CD4-positive, alpha-beta T cell treated with Interleukin-6 for 4 hours (primary cell): ENCODE measurements around the gene ACCS.

Experiments used
- DNase-seq: peaks from one replicate; pipeline ENCODE4 v3.0.0-alpha.2; 2020; ENCODE audit warnings: mixed read lengths

The ACCS gene

GRCh38 chr11:44095506-44096359, 29.7 kb downstream of the ACCS start, which contains the start of gene EXT2:
Gene EXT2, plus strand, starts transcription at chr11:44095678. Its CDS starts 12,035 bp downstream, at chr11:44107713.
- peak; percentile 90 for DNase-seq

GRCh38 chr11:44096360-44097185, 30.5 kb downstream of the ACCS start:
- DNase-seq, result peak; percentile 3

- DNase-seq, result no peak
Observed at GRCh38 chr11:44097821-44098220, 31.8 kb downstream of the ACCS start.

- no peak for DNase-seq
Observed at GRCh38 chr11:44101098-44101497, 35.0 kb downstream of the ACCS start.

GRCh38 chr11:44104481-44105294, 38.6 kb downstream of the ACCS start:
- DNase-seq, result no peak

GRCh38 chr11:44108260-44108659, 42.2 kb downstream of the ACCS start:
- DNase-seq, result no peak

- peak; percentile 54 for DNase-seq
Observed at GRCh38 chr11:44110231-44110679, 44.2 kb downstream of the ACCS start.

GRCh38 chr11:44112091-44112821, 46.2 kb downstream of the ACCS start:
- DNase-seq, result no peak

- DNase-seq, result no peak
Observed at GRCh38 chr11:44113018-44113417, 46.9 kb downstream of the ACCS start.

GRCh38 chr11:44113572-44113971, 47.5 kb downstream of the ACCS start:
- DNase-seq, result no peak

GRCh38 chr11:44116234-44116830, 50.3 kb downstream of the ACCS start:
- no peak for DNase-seq

GRCh38 chr11:44120169-44120568, 54.1 kb downstream of the ACCS start:
- no peak for DNase-seq

- no peak for DNase-seq
Observed at GRCh38 chr11:44125598-44125997, 59.5 kb downstream of the ACCS start.

- no peak for DNase-seq
Observed at GRCh38 chr11:44126304-44126703, 60.2 kb downstream of the ACCS start.

- no peak for DNase-seq
Observed at GRCh38 chr11:44127130-44127529, 61.1 kb downstream of the ACCS start.

- DNase-seq, result no peak
Observed at GRCh38 chr11:44128729-44129128, 62.7 kb downstream of the ACCS start.

GRCh38 chr11:44130751-44131150, 64.7 kb downstream of the ACCS start:
- DNase-seq, result no peak

GRCh38 chr11:44133335-44133946, 67.4 kb downstream of the ACCS start:
- no peak for DNase-seq
